GM23338 (cell line): Measurements from ENCODE around the gene FARP1. TPM values are rescaled to one million over a fixed set of nuclear protein-coding genes. Genes with fewer than 3 reads are reported as not detected.

Experiments
- ATAC-seq: fragments of 200-7000 bp; cut with Tn5 transposase; 3 replicates; pipeline ENCODE4 v1.9.1; 2020
- DNase-seq: peaks from one replicate; pipeline ENCODE4 v3.0.0-alpha.2; 2015; ENCODE audit warnings: low spot score
- H2AFZ ChIP-seq: fragments of 200-600 bp; sonication (generic); 2 replicates; pipeline ENCODE4 v1.8.0; 2016; ENCODE audit warnings: antibody characterized with exemption, mild to moderate bottlenecking, moderate library complexity
- H3F3A ChIP-seq: fragments of 200-600 bp; sonication (generic); replicated peaks from 2 replicates; pipeline ENCODE4 v1.8.0; 2017; ENCODE audit warnings: antibody characterized with exemption, mixed run types, low read depth
- H3K27ac ChIP-seq: fragments of 200-600 bp; sonication (generic); 2 replicates; pipeline ENCODE4 v1.6.1; 2016; ENCODE audit warnings: low read depth
- H3K27me3 ChIP-seq: fragments of 200-600 bp; sonication (generic); 2 replicates; pipeline ENCODE4 v1.8.0; 2016; ENCODE audit warnings: mild to moderate bottlenecking, mixed run types, moderate library complexity; ENCODE audit not compliant: insufficient read depth
- H3K36me3 ChIP-seq: fragments of 200-600 bp; sonication (generic); 2 replicates; pipeline ENCODE4 v1.8.0; 2016; ENCODE audit warnings: mild to moderate bottlenecking; ENCODE audit not compliant: insufficient read depth
- H3K4me1 ChIP-seq: fragments of 200-600 bp; sonication (generic); 2 replicates; pipeline ENCODE4 v1.8.0; 2016; ENCODE audit warnings: mild to moderate bottlenecking, moderate library complexity; ENCODE audit not compliant: insufficient read depth
- H3K4me2 ChIP-seq: fragments of 200-600 bp; sonication (generic); 2 replicates; pipeline ENCODE4 v1.7.1; 2017; ENCODE audit warnings: mixed run types
- H3K4me3 ChIP-seq: fragments of 200-600 bp; sonication (generic); 2 replicates; pipeline ENCODE4 v1.6.1; 2016; ENCODE audit warnings: mixed run types
- H3K79me2 ChIP-seq: fragments of 200-600 bp; sonication (generic); replicated peaks from 2 replicates; pipeline ENCODE4 v1.8.0; 2017; ENCODE audit warnings: mild to moderate bottlenecking; ENCODE audit not compliant: insufficient read depth
- H3K9me2 ChIP-seq: fragments of 200-600 bp; sonication (generic); 2 replicates; pipeline ENCODE4 v1.8.0; 2017; ENCODE audit not compliant: insufficient read depth
- H4K20me1 ChIP-seq: fragments of 200-600 bp; sonication (generic); replicated peaks from 2 replicates; pipeline ENCODE4 v1.8.0; 2017; ENCODE audit warnings: mild to moderate bottlenecking; ENCODE audit not compliant: insufficient read depth
- H3K27ac Mint-ChIP-seq: 2 replicates; pipeline ENCODE4 v1.8.0; 2020; ENCODE audit warnings: inconsistent platforms, mild to moderate bottlenecking, moderate library complexity, mixed read lengths
- H3K27me3 Mint-ChIP-seq: 3 replicates; pipeline ENCODE4 v1.8.0; 2022; ENCODE audit warnings: low read depth, mild to moderate bottlenecking, moderate library complexity, mixed read lengths, inconsistent platforms; ENCODE audit not compliant: insufficient read depth, poor library complexity
- H3K36me3 Mint-ChIP-seq: 3 replicates; pipeline ENCODE4 v1.8.0; 2021; ENCODE audit warnings: low read depth, mild to moderate bottlenecking, inconsistent platforms, moderate library complexity, mixed read lengths
- H3K4me1 Mint-ChIP-seq: 3 replicates; pipeline ENCODE4 v1.8.0; 2020; ENCODE audit warnings: mild to moderate bottlenecking, inconsistent platforms, mixed read lengths
- H3K4me3 Mint-ChIP-seq: 3 replicates; pipeline ENCODE4 v1.8.0; 2021; ENCODE audit warnings: moderate library complexity, mild to moderate bottlenecking, inconsistent platforms, mixed read lengths
- H3K9me3 Mint-ChIP-seq: 3 replicates; pipeline ENCODE4 v1.8.0; 2020; ENCODE audit warnings: moderate library complexity, mild to moderate bottlenecking, inconsistent platforms, mixed read lengths
- EZH2 ChIP-seq: fragments of 200-600 bp; sonication (generic); IDR thresholded peaks from one replicate; pipeline ENCODE4 v1.8.0; 2017; ENCODE audit warnings: antibody characterized with exemption, mild to moderate bottlenecking, low read depth; ENCODE audit not compliant: unreplicated experiment
- EZH2phosphoT487 ChIP-seq: fragments of 200-600 bp; sonication (generic); IDR thresholded peaks from one replicate; pipeline ENCODE4 v1.8.1; 2018; ENCODE audit warnings: antibody characterized with exemption; ENCODE audit not compliant: unreplicated experiment
- JUNB ChIP-seq: IDR thresholded peaks from one replicate; pipeline ENCODE4 v1.6.1; 2016; ENCODE audit warnings: antibody characterized with exemption; ENCODE audit not compliant: unreplicated experiment
- NANOG ChIP-seq: IDR thresholded peaks from 2 replicates; pipeline ENCODE4 v1.6.1; 2016; ENCODE audit warnings: antibody characterized with exemption, borderline replicate concordance
- ZNF331 ChIP-seq: fragments of 250-450 bp; sonication (Bioruptor Pico); IDR thresholded peaks from 2 replicates; pipeline ENCODE4 v1.5.0; 2020; ENCODE audit warnings: low read depth, mild to moderate bottlenecking, moderate library complexity
- polyA plus RNA-seq: library from polyadenylated mRNA; unstranded; fragments of >200 nt; fragmentation: Nextera tagmentation; extraction: Ambion mirVana; gene quantifications from 2 replicates; pipeline ENCODE4 v1.2.1, GENCODE V29; 2016
- total RNA-seq: library from RNA; depleted of rRNA; stranded (reverse); fragments of >200 nt; shearing (Covaris generic); gene quantifications from 2 replicates; pipeline ENCODE4 v1.2.3, GENCODE V29; 2014
- TF ChIP-seq, protein P1 (sequence below): IDR thresholded peaks from one replicate; pipeline ENCODE4 v1.6.1; 2018; ENCODE audit warnings: antibody characterized with exemption; ENCODE audit not compliant: unreplicated experiment
- TF ChIP-seq, protein P2 (sequence below): fragments of 250-450 bp; sonication (Bioruptor Pico); IDR thresholded peaks from 2 replicates; pipeline ENCODE4 v1.5.0; 2020; ENCODE audit warnings: mild to moderate bottlenecking, moderate library complexity
- TF ChIP-seq, protein P3 (sequence below): IDR thresholded peaks from 2 replicates; pipeline ENCODE4 v1.6.1; 2016; ENCODE audit warnings: antibody characterized with exemption

Gene FARP1
- total and polyA plus RNA-seq, 2 experiments from 2014 or later, result 53.6 to 82.5 TPM

DNA sequence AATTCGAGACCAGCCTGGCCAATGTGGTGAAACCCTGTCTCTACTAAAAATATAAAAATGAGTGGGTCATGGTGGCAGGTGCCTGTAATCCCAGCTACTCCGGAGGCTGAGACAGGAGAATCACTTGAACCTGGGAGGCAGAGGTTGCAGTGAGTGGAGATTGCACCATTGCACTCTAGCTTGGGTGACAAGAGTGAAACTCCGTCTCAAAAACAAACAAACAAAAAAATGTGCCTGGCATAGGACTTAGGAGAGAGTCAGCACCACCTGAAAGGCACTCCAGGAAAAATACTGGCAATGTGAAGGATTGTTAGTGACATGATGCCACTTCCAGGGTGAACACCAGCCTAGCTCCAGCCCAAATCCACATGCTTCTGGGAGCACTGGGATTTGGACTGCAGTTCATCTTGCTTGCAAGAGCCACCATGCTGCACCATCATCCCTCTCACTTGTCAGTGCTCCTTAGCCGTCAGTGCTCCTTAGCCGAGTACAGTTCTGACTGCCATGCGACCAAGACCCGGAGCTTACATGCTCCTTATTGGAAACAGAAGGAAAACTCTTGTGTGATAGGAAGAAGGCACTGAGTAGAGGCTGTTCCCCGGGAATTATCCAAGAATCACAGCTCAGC is 179.3 kb downstream of the FARP1 start (continued):
- TF ChIP-seq, protein P1, sequence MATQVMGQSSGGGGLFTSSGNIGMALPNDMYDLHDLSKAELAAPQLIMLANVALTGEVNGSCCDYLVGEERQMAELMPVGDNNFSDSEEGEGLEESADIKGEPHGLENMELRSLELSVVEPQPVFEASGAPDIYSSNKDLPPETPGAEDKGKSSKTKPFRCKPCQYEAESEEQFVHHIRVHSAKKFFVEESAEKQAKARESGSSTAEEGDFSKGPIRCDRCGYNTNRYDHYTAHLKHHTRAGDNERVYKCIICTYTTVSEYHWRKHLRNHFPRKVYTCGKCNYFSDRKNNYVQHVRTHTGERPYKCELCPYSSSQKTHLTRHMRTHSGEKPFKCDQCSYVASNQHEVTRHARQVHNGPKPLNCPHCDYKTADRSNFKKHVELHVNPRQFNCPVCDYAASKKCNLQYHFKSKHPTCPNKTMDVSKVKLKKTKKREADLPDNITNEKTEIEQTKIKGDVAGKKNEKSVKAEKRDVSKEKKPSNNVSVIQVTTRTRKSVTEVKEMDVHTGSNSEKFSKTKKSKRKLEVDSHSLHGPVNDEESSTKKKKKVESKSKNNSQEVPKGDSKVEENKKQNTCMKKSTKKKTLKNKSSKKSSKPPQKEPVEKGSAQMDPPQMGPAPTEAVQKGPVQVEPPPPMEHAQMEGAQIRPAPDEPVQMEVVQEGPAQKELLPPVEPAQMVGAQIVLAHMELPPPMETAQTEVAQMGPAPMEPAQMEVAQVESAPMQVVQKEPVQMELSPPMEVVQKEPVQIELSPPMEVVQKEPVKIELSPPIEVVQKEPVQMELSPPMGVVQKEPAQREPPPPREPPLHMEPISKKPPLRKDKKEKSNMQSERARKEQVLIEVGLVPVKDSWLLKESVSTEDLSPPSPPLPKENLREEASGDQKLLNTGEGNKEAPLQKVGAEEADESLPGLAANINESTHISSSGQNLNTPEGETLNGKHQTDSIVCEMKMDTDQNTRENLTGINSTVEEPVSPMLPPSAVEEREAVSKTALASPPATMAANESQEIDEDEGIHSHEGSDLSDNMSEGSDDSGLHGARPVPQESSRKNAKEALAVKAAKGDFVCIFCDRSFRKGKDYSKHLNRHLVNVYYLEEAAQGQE, result no peak

DNA sequence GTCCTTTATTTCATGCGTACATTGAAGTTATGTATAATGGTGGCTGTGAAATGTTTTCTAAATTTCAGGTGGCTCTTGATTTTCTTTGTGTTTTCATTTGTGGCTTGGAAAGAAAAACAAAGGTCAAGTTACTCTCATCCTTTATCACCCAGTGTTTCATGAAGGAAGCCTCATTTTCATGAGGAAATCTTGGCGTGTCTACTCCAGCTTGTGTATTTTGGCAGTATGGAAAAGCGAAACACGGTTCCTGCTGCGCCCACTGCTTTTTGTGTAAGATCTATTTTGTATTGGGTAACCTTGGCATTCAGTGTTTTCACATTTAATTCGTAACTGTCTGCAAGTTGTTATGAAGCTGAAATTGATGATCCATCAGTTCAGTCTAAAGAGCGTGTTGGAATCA is 181.2 kb downstream of the FARP1 start:
- no peak for ATAC-seq
- peaks cover 40% of the 10 kb centered on the region for H3K79me2 ChIP-seq
- no peaks in the 10 kb centered on the region for H3K36me3 ChIP-seq
- 0 out of 2 replicates have a peak, but pooled peaks cover 7% of the 10 kb centered on the region for H3K9me2 ChIP-seq
- no peaks in the 10 kb centered on the region for H3K9me3 Mint-ChIP-seq
- H3K27ac ChIP-seq, result no peak overlapping the region
- H3F3A ChIP-seq, result no peaks in the 10 kb centered on the region; the same call in 1 of the 2 replicates
- H3K4me3 Mint-ChIP-seq, result no peak overlapping the region
- H3K36me3 Mint-ChIP-seq, result peaks cover 3% of the 10 kb centered on the region; the same call in 1 of the 3 replicates
- no peak overlapping the region for H3K4me2 ChIP-seq
- H2AFZ ChIP-seq, result no peak overlapping the region
- peak overlapping the region; percentile 25; the same call in 1 of the 2 replicates for H3K27ac Mint-ChIP-seq
- no peaks in the 10 kb centered on the region for H3K27me3 Mint-ChIP-seq
- no peak overlapping the region for H3K4me3 ChIP-seq
- no peaks in the 10 kb centered on the region; the same call in 1 of the 2 replicates for H4K20me1 ChIP-seq
- peaks cover 67% of the 10 kb centered on the region for H3K4me1 Mint-ChIP-seq
- H3K4me1 ChIP-seq, result peaks cover 53% of the 10 kb centered on the region
- no peak for DNase-seq
- no peaks in the 10 kb centered on the region for H3K27me3 ChIP-seq
- no peak for TF ChIP-seq NANOG
- no peak for TF ChIP-seq ZNF331
- TF ChIP-seq, protein P2, sequence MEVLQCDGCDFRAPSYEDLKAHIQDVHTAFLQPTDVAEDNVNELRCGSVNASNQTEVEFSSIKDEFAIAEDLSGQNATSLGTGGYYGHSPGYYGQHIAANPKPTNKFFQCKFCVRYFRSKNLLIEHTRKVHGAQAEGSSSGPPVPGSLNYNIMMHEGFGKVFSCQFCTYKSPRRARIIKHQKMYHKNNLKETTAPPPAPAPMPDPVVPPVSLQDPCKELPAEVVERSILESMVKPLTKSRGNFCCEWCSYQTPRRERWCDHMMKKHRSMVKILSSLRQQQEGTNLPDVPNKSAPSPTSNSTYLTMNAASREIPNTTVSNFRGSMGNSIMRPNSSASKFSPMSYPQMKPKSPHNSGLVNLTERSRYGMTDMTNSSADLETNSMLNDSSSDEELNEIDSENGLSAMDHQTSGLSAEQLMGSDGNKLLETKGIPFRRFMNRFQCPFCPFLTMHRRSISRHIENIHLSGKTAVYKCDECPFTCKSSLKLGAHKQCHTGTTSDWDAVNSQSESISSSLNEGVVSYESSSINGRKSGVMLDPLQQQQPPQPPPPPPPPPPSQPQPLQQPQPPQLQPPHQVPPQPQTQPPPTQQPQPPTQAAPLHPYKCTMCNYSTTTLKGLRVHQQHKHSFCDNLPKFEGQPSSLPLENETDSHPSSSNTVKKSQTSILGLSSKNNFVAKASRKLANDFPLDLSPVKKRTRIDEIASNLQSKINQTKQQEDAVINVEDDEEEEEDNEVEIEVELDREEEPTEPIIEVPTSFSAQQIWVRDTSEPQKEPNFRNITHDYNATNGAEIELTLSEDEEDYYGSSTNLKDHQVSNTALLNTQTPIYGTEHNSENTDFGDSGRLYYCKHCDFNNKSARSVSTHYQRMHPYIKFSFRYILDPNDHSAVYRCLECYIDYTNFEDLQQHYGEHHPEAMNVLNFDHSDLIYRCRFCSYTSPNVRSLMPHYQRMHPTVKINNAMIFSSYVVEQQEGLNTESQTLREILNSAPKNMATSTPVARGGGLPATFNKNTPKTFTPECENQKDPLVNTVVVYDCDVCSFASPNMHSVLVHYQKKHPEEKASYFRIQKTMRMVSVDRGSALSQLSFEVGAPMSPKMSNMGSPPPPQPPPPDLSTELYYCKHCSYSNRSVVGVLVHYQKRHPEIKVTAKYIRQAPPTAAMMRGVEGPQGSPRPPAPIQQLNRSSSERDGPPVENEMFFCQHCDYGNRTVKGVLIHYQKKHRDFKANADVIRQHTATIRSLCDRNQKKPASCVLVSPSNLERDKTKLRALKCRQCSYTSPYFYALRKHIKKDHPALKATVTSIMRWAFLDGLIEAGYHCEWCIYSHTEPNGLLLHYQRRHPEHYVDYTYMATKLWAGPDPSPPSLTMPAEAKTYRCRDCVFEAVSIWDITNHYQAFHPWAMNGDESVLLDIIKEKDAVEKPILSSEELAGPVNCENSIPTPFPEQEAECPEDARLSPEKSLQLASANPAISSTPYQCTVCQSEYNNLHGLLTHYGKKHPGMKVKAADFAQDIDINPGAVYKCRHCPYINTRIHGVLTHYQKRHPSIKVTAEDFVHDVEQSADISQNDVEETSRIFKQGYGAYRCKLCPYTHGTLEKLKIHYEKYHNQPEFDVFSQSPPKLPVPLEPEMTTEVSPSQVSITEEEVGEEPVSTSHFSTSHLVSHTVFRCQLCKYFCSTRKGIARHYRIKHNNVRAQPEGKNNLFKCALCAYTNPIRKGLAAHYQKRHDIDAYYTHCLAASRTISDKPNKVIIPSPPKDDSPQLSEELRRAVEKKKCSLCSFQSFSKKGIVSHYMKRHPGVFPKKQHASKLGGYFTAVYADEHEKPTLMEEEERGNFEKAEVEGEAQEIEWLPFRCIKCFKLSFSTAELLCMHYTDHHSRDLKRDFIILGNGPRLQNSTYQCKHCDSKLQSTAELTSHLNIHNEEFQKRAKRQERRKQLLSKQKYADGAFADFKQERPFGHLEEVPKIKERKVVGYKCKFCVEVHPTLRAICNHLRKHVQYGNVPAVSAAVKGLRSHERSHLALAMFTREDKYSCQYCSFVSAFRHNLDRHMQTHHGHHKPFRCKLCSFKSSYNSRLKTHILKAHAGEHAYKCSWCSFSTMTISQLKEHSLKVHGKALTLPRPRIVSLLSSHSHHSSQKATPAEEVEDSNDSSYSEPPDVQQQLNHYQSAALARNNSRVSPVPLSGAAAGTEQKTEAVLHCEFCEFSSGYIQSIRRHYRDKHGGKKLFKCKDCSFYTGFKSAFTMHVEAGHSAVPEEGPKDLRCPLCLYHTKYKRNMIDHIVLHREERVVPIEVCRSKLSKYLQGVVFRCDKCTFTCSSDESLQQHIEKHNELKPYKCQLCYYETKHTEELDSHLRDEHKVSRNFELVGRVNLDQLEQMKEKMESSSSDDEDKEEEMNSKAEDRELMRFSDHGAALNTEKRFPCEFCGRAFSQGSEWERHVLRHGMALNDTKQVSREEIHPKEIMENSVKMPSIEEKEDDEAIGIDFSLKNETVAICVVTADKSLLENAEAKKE, result no peak
- no peak for TF ChIP-seq JUNB
- TF ChIP-seq EZH2, result no peak
- TF ChIP-seq, protein P1, result no peak
- TF ChIP-seq, protein P3, sequence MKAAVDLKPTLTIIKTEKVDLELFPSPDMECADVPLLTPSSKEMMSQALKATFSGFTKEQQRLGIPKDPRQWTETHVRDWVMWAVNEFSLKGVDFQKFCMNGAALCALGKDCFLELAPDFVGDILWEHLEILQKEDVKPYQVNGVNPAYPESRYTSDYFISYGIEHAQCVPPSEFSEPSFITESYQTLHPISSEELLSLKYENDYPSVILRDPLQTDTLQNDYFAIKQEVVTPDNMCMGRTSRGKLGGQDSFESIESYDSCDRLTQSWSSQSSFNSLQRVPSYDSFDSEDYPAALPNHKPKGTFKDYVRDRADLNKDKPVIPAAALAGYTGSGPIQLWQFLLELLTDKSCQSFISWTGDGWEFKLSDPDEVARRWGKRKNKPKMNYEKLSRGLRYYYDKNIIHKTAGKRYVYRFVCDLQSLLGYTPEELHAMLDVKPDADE, result no peak
- TF ChIP-seq EZH2phosphoT487, result no peak
